Activated CD4-positive, alpha-beta T cell treated with anti-CD3 and anti-CD28 coated beads for 24 hours (primary cell): ENCODE results near the gene SLITRK5.

Experiments
- DNase-seq, 2 donors: peaks; one replicate each; pipeline ENCODE4 v3.0.0-alpha.2; 2020; ENCODE audit warnings: low read depth in 2 of 2

The SLITRK5 gene

GRCh38 chr13:87712012-87712411 is 40.8 kb downstream of the SLITRK5 start:
- DNase-seq, result no peak
